SKM-1 treated with dmso at 0.1 percent for 144 hours (cell line): ENCODE measurements around the gene GRIK1.

ENCODE experiments used
- DNase-seq: peaks from one replicate; lab custom pipeline; 2025; ENCODE audit not compliant: unreplicated experiment; lab: John Stamatoyannopoulos, UW

The GRIK1 gene

DNA sequence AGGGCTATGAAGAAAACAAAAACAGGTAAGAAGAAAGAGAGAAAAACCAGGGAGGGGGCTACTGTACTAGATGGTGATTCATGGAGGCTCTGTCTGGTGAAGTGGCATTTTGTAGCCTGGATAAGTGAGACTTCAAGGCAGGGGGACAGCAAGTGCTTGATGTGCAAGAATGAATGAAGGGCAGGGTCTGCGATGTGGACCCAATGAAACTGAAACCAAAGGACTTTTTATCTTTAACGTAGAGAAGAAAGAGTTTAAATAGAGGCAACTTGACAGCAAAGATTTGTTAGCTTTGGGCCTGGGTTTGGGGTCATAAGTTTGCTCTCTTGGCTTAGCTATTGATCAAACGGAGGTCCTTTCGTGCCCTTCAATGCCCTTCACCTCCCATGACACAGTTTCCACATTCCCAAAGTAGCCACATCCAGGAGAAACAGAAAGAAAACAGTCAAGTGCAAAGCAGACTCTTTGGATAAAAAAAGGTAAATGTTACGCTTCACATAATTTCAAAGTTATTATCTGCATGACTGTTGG lies 291.0 kb downstream of the GRIK1 start:
- DNase-seq: no peak

- DNase-seq: no peak
Observed at GRCh38 chr21:29647353-29647781, 292.4 kb downstream of the GRIK1 start.

GRCh38 chr21:29645666-29646553 lies 293.9 kb downstream of the GRIK1 start:
- no peak for DNase-seq

- DNase-seq: no peak
Observed at GRCh38 chr21:29643289-29643688, 296.5 kb downstream of the GRIK1 start.

- no peak for DNase-seq
Observed at GRCh38 chr21:29642551-29643245, 297.1 kb downstream of the GRIK1 start.

- no peak for DNase-seq
Observed at GRCh38 chr21:29641635-29642550, 297.9 kb downstream of the GRIK1 start.

GRCh38 chr21:29641001-29641634 lies 298.7 kb downstream of the GRIK1 start:
- no peak for DNase-seq

GRCh38 chr21:29640080-29640508 lies 299.7 kb downstream of the GRIK1 start:
- DNase-seq: peak; percentile 28

DNA sequence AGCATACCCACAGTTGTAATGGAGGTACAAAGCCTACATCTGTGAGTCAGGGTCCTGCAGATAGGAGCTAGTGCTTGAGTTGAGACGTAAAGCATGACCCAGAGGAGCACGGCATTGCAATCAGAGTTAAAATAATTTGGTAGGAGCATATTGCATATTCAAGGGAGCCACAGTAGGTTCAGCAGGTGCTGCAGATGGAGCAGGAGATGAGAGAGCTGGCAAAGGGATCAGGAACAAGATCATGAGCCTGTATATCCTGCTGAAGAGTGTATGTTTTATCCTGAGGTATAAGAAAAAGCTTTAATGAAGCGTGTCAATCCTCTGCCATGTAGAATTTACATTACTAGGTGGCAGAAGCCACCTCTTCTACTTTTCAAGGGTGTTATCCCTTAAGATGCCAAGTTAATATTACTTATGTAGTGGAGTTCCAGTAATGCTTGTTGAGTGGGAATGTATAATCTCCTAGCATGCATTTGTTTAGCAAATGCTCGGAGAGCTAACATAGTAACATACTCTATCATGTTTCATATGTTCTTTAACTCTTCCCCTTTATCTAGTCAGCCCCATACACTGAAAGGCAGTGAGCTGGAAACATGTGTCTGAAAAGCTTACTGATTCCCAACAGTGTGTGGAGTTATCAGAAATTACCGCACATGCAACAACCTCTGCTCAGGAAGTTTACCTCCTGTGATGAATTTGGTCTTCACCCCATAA lies 300.3 kb downstream of the GRIK1 start:
- DNase-seq: no peak

GRCh38 chr21:29638761-29639327 lies 301.0 kb downstream of the GRIK1 start:
- DNase-seq: peak; percentile 10

DNA sequence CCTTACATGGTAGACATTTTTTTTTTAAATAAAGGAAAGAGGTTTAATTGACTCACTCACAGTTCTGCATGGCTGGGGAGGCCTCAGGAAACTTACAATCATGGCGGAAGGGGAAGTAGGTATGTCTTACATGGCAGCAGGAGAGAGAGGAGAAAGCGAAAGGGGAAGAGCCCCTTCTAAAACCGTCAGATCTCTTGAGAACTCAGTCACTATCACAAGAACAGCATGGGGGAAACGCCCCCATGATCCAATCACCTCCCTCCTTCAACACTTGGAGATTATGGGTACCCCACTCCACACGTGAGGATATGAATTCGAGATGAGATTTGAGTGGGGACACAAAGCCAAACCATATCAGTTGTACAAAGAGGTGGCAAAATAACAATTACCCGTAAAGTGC lies 301.7 kb downstream of the GRIK1 start:
- peak; percentile 1 for DNase-seq

GRCh38 chr21:29637553-29637952 lies 302.2 kb downstream of the GRIK1 start:
- DNase-seq: no peak

- no peak for DNase-seq
Observed at GRCh38 chr21:29637134-29637533, 302.7 kb downstream of the GRIK1 start.

DNA sequence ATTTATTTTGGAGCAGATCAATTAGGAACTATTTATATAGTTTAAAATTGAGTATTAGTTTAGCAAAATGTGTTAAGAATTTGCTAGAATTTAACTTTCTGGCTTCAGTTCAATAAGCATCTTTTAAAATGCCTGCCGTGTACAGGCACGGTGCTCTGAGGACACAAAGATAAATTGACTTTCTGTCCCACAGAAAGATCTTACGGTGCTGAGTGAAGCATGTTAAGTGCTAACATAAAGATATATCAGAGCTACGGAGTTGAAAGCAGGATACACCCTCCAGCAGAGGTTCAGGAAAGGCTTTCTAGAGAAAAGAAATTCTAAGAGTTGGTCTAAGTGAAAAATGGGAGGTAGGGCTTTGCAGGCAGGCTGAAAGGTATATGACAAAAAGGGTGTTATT lies 305.4 kb downstream of the GRIK1 start:
- DNase-seq: no peak

DNA sequence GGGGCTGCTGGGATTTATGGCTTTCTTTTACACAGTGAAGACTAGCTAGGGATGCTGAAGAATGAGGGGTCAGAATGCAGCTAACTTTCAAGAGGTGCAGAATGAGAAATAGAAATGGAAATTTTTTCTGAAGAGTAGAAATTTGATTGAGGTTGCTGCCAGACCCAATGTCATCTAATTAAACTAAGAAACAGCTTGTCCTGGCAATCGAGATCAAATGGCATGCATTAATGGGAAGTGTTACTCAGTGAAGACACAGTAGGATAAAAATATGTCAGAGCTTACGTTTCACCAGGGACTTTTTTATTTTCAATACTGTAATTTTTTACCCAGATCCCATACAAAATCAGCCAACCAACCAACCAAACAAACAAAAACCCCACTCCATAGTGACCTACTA lies 306.0 kb downstream of the GRIK1 start:
- no peak for DNase-seq

DNA sequence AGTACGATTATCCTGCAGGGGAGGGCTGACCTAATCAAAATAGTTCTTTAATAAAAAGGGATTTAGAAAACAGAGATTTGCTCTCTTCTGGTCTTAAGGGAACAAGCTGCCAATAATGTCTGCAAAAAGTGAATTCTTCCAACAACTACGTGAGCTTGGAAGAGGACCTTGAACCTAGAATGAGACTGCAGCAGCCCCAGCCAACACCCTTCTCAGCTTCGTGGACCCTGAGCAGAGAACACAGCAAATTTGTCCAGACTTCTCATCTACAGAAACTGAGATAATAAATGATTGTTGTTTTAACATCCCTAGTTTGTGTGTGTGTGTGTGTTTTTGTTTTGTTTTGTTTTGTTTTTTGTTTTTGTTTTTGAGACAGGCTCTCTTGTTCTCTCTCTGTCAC lies 309.4 kb downstream of the GRIK1 start:
- DNase-seq: no peak

- no peak for DNase-seq
Observed at GRCh38 chr21:29627905-29628304, 311.9 kb downstream of the GRIK1 start.

DNA sequence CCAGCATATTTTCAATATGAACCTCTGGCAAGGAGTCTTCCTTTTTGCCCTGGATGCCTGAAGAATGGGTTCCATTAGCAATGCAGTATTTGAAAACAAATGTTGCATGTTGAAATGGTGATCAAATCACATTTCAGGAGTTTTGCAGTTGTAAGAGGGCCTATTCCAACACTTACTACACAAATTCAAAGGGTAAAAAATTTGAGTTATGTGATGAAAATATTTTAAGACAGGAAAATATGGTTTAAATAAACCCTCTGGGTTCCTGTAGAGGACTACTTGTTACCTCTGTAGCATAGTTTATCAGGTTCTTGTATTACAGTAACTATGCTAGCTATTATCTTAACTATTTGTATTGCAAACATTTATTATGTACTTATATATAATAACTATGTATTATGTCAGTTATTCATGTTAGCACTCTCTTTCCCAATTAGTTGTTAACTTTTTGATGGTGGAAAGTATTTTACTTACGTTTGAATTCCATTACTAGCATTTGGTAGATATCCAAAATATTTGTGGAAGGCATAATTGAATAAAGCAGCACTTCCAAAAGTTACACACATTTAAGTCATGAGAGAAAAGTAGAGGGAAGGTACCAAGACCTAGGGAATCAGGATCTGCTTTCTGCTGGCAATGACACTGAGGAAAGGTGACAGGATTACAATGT lies 312.9 kb downstream of the GRIK1 start:
- no peak for DNase-seq

DNA sequence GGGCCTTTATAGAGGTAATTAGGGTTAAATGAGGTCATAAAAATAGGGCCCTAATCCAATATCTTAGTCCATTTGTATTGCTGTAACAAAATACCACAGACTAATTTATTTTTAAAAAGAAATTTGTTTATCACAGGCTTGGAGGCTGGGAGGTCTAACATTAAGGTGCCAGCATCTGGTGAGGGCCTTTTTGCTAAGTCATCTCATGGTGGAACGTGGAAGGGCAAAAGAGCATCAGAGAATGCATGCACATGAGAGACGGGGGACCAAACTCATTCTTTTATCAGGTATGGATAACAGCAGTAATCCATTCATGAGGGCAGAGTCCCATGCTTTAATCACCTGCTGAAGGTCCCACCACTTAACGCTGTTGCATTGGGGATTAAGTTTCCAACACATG lies 313.8 kb downstream of the GRIK1 start:
- DNase-seq: no peak
